ENCODE measurements around the gene PLEKHA6. TPM values are rescaled to one million over a fixed set of nuclear protein-coding genes. Genes with fewer than 3 reads are reported as not detected.

PLEKHA6 gene
- total and polyA plus RNA-seq, 2 donors (not counting 1 experiment from before 2014, with no cell fraction given), result 0.31 to 0.47 TPM

- peaks cover 7% of the 10 kb centered on the region for H3K27me3 Mint-ChIP-seq
- no peak overlapping the region for H3K27ac Mint-ChIP-seq
- intact Hi-C loops (cut with micrococcal nuclease), result no loop called here
- no peak overlapping the region for H3K9ac ChIP-seq (ENCODE audit: low read length)
- ATAC-seq (ENCODE audit: low read depth) (no peak), DNase-seq (no peak)
- H3K4me3 ChIP-seq (ENCODE audit: control extremely low read depth in 1 of 5, extremely low read depth in 1 of 5, insufficient read depth in 1 of 5, low read depth in 2 of 5, low read length in 4 of 5), result no peak overlapping the region
- no peaks in the 10 kb centered on the region for H4K20me1 ChIP-seq (ENCODE audit: control insufficient read depth, insufficient read depth, low read length, poor library complexity, severe bottlenecking)
- peaks cover 3% of the 10 kb centered on the region for H3K9me3 Mint-ChIP-seq (ENCODE audit: insufficient read depth)
- peaks cover 0 to 17% (median 7%) of the 10 kb centered on the region in 4 experiments for H3K27me3 ChIP-seq (replicated peaks in 1 of 4; ENCODE audit: control extremely low read depth in 1 of 4, control insufficient read depth in 3 of 4, insufficient read depth in 4 of 4, low read length in 3 of 4)
- H3K9me3 ChIP-seq (ENCODE audit: control extremely low read depth in 1 of 3, control insufficient read depth in 2 of 3, insufficient read depth in 1 of 3, low read length in 2 of 3), result peaks cover 0 to 10% (median 0%) of the 10 kb centered on the region in 3 donors
- ChIA-PET CTCF (no interaction called here), POLR2A (no interaction called here)
- TF ChIP-seq EZH2 (IDR thresholded peaks at IDR 0.05; ENCODE audit: borderline replicate concordance, insufficient read depth, low read depth, low read length, poor library complexity, severe bottlenecking) (no peak), CTCF (IDR thresholded peaks at IDR 0.05) (no peak)
- H3K4me1 Mint-ChIP-seq, result peaks cover 7% of the 10 kb centered on the region
- no peak overlapping the region for H3K4me3 Mint-ChIP-seq
- no peaks in the 10 kb centered on the region for H3K36me3 ChIP-seq (replicated peaks in 1 of 2; ENCODE audit: control extremely low read depth in 1 of 2, control insufficient read depth in 1 of 2, extremely low read depth in 1 of 2, insufficient read depth in 2 of 2, low read length in 1 of 2)
- H3K4me1 ChIP-seq (ENCODE audit: control insufficient read depth in 2 of 2, insufficient read depth in 2 of 2, low read length in 2 of 2), result peaks cover 12 to 15% of the 10 kb centered on the region in 2 donors
- H2AFZ ChIP-seq (ENCODE audit: insufficient read depth, low read depth, low read length, poor library complexity, severe bottlenecking), result no peak overlapping the region
- H3K79me2 ChIP-seq (ENCODE audit: control insufficient read depth, insufficient read depth, low read length), result no peaks in the 10 kb centered on the region
- no peak overlapping the region for H3K4me2 ChIP-seq (replicated peaks; ENCODE audit: low read depth, low read length, poor library complexity, severe bottlenecking)
- 43% methylated on average over 1 of the region's 3 CpGs for WGBS (ENCODE audit: insufficient coverage)
- no peak overlapping the region for H3K27ac ChIP-seq (ENCODE audit: low read length in 2 of 2)
These were observed 147.0 kb downstream of the PLEKHA6 start for GRCh38 chr1:204212715-204213114.

DNA sequence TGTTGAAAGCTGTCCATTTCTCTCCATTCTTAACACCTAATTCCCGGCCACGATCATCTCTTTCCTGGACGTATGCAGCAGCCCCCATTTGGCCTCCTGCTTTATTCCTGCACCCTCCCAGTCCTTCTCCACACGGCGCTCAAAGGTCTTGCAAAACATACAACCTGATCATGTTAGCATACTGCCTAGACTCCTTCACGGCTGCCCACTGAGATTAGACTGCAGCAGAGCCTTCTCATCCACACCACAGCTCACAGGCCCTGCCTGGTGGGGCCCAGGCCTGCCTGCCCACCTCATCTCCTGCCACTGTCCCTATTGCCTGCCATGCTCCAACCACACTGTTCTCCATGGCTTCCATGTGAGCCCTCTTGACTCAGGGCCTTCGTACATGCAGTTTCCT lies 148.7 kb downstream of the PLEKHA6 start:
- Histone ChIP-seq H3K4me3 (ENCODE audit: control extremely low read depth in 1 of 5, extremely low read depth in 1 of 5, insufficient read depth in 1 of 5, low read depth in 2 of 5, low read length in 4 of 5) (no peak overlapping the region), H3K9me3 (ENCODE audit: control extremely low read depth in 1 of 3, control insufficient read depth in 2 of 3, insufficient read depth in 1 of 3, low read length in 2 of 3) (peaks cover 0 to 10% (median 0%) of the 10 kb centered on the region in 3 donors), H3K9ac (ENCODE audit: low read length) (no peak overlapping the region), H4K20me1 (ENCODE audit: control insufficient read depth, insufficient read depth, low read length, poor library complexity, severe bottlenecking) (no peaks in the 10 kb centered on the region), H3K4me1 (ENCODE audit: control insufficient read depth in 2 of 2, insufficient read depth in 2 of 2, low read length in 2 of 2) (peaks cover 12 to 21% of the 10 kb centered on the region in 2 donors), H3K27me3 (replicated peaks in 1 of 4; ENCODE audit: control extremely low read depth in 1 of 4, control insufficient read depth in 3 of 4, insufficient read depth in 4 of 4, low read length in 3 of 4) (peaks cover 0 to 23% (median 14%) of the 10 kb centered on the region in 4 experiments), H3K4me2 (replicated peaks; ENCODE audit: low read depth, low read length, poor library complexity, severe bottlenecking) (no peak overlapping the region), H3K36me3 (replicated peaks in 1 of 2; ENCODE audit: control extremely low read depth in 1 of 2, control insufficient read depth in 1 of 2, extremely low read depth in 1 of 2, insufficient read depth in 2 of 2, low read length in 1 of 2) (no peaks in the 10 kb centered on the region), H3K79me2 (ENCODE audit: control insufficient read depth, insufficient read depth, low read length) (no peaks in the 10 kb centered on the region), H3K27ac (ENCODE audit: low read length in 2 of 2) (no peak overlapping the region), H2AFZ (ENCODE audit: insufficient read depth, low read depth, low read length, poor library complexity, severe bottlenecking) (no peak overlapping the region)
- Mint-ChIP-seq H3K27me3 (peaks cover 19% of the 10 kb centered on the region), H3K9me3 (ENCODE audit: insufficient read depth) (peaks cover 3% of the 10 kb centered on the region), H3K4me1 (peaks cover 7% of the 10 kb centered on the region), H3K27ac (no peak overlapping the region), H3K4me3 (no peak overlapping the region)
- ChIA-PET POLR2A (no interaction called here), CTCF (interaction anchor here (1.6 kb wide), 1 partner anchor 13 kb away, joined by 4 read pairs; no protein-coding TSS in a partner anchor)
- 92% methylated on average over 7 of the region's 7 CpGs for WGBS (ENCODE audit: insufficient coverage)
- no peak for TF ChIP-seq CTCF (IDR thresholded peaks at IDR 0.05)
- no peak for TF ChIP-seq EZH2 (IDR thresholded peaks at IDR 0.05; ENCODE audit: borderline replicate concordance, insufficient read depth, low read depth, low read length, poor library complexity, severe bottlenecking)
- intact Hi-C loops (cut with micrococcal nuclease), result no loop called here
- DNase-seq, result no peak
- ATAC-seq (ENCODE audit: low read depth), result no peak
